Activated CD4-positive, alpha-beta T cell treated with anti-CD3 and anti-CD28 coated beads, Interleukin-2, amount 50 U/mL, for 4 hours (primary cell): ENCODE data around the gene CACNG7.

Experiments used
- DNase-seq, 2 experiments: peaks; one replicate each; pipeline ENCODE4 v3.0.0-alpha.2; 2020

Gene CACNG7

GRCh38 chr19:53879140-53880081 lies 29.7 kb upstream of the CACNG7 start:
- peak; percentile 61 to 65 for DNase-seq

- no peak for DNase-seq
These were observed 28.2 kb upstream of the CACNG7 start for GRCh38 chr19:53880711-53881481.

GRCh38 chr19:53881482-53882390 lies 27.3 kb upstream of the CACNG7 start, which contains the start of gene PRKCG:
TSS of gene PRKCG (plus strand) at chr19:53882197. CDS start at chr19:53882495, 298 bp downstream.
- DNase-seq: peak; percentile 36 to 37

- no peak for DNase-seq
These were observed 26.6 kb upstream of the CACNG7 start for GRCh38 chr19:53882391-53883050.

- DNase-seq: no peak
These were observed 25.8 kb upstream of the CACNG7 start for GRCh38 chr19:53883231-53883661.

GRCh38 chr19:53883741-53884140 lies 25.3 kb upstream of the CACNG7 start:
- DNase-seq: no peak

GRCh38 chr19:53884256-53884655 lies 24.8 kb upstream of the CACNG7 start:
- DNase-seq: no peak

GRCh38 chr19:53885036-53885435 lies 24.0 kb upstream of the CACNG7 start:
- DNase-seq: no peak

- no peak for DNase-seq
These were observed 16.6 kb upstream of the CACNG7 start for GRCh38 chr19:53892301-53892980.

GRCh38 chr19:53892981-53893325 lies 16.1 kb upstream of the CACNG7 start:
- DNase-seq: no peak

GRCh38 chr19:53894707-53895106 lies 14.4 kb upstream of the CACNG7 start:
- DNase-seq: no peak

- DNase-seq: no peak
These were observed 12.4 kb upstream of the CACNG7 start for GRCh38 chr19:53896682-53897081.

GRCh38 chr19:53897459-53897858 lies 11.6 kb upstream of the CACNG7 start:
- DNase-seq: no peak

GRCh38 chr19:53898166-53898565 lies 10.9 kb upstream of the CACNG7 start:
- no peak for DNase-seq

GRCh38 chr19:53898636-53899341 lies 10.3 kb upstream of the CACNG7 start:
- no peak for DNase-seq

- DNase-seq: no peak
These were observed 8.8 kb upstream of the CACNG7 start for GRCh38 chr19:53900191-53900860.

GRCh38 chr19:53903055-53903680 lies 5.9 kb upstream of the CACNG7 start:
- DNase-seq: no peak

GRCh38 chr19:53904909-53905308 lies 4.2 kb upstream of the CACNG7 start:
- DNase-seq: no peak

GRCh38 chr19:53905787-53906186 lies 3.3 kb upstream of the CACNG7 start:
- no peak for DNase-seq
